ENCODE data around the gene CDC42EP4.

The CDC42EP4 gene

GRCh38 chr17:73247726-73248125, 64.1 kb downstream of the CDC42EP4 start:
- no peak for DNase-seq

GRCh38 chr17:73240561-73240960, 71.2 kb downstream of the CDC42EP4 start:
- DNase-seq, result no peak

- DNase-seq, result no peak
Measured at GRCh38 chr17:73237714-73238113, 74.1 kb downstream of the CDC42EP4 start.

GRCh38 chr17:73234736-73235135, 77.1 kb downstream of the CDC42EP4 start:
- no peak for DNase-seq

All from NCI-H2171 treated with DMSO at 0.1 percent for 48 hours (cell line).